ENCODE measurements around the gene ASB7. TPM values are rescaled to one million over a fixed set of nuclear protein-coding genes. Genes with fewer than 3 reads are reported as not detected.

The ASB7 gene
- polyA plus RNA-seq, 2 donors: 1.9 to 3.5 TPM

GRCh38 chr15:100638177-100638730, 35.9 kb downstream of the ASB7 start:
- Histone ChIP-seq H3K27me3 (ENCODE audit: control insufficient read depth in 1 of 2, insufficient read depth in 2 of 2, low read length in 2 of 2) (no peaks in the 10 kb centered on the region), H3K36me3 (ENCODE audit: control insufficient read depth in 2 of 2, insufficient read depth in 2 of 2, low read length in 1 of 2) (no peaks in the 10 kb centered on the region), H3K4me3 (ENCODE audit: low read depth in 1 of 2, low read length in 2 of 2) (no peak overlapping the region), H3K4me1 (ENCODE audit: control insufficient read depth in 2 of 2, insufficient read depth in 2 of 2, low read length in 1 of 2) (peaks cover 0 to 4% of the 10 kb centered on the region in 2 donors), H3K27ac (ENCODE audit: low read depth in 2 of 2, low read length in 1 of 2) (no peak overlapping the region), H3K9me3 (ENCODE audit: control insufficient read depth in 2 of 2, insufficient read depth in 1 of 2, low read depth in 1 of 2, low read length in 1 of 2) (no peaks in the 10 kb centered on the region)
- WGBS, 2 donors: 86 to 96% methylated on average over 11 of the region's 11 CpGs

DNA sequence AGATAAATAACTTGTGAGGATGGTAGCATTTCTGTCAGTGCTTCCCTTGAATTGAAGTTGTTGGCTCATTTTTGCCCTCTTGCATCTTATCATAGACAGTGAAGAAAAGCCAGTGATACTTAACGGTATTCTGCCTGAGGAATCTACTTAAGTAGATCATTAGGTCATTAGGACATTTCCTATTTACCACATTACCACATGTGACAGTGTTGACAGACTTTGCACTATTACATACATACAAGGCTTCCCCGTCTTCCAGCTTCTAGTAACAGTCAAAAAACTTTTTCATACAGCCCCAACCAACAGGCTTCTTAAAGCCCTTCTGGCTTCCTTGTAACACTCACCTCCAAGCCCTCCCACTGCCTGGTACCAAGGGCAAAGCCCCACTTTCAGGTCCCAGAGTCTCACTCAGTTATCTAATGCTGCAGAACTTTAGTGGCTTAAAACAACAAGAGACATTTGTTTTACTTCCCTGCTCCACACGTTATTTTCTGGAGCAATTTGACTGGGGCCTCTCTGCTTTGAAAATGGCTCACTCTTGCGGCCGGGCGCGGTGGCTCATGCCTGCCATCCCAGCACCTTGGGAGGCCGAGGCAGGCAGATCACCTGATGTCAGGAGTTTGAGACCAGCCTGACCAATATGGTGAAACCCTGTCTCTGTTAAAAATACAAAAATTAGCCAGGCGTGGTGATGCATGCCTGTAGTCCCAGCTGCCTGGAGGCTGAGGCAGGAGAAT, 40.0 kb downstream of the ASB7 start:
- Histone ChIP-seq H3K9me3 (ENCODE audit: control insufficient read depth in 2 of 2, insufficient read depth in 1 of 2, low read depth in 1 of 2, low read length in 1 of 2) (no peaks in the 10 kb centered on the region), H3K4me1 (ENCODE audit: control insufficient read depth in 2 of 2, insufficient read depth in 2 of 2, low read length in 1 of 2) (no peaks in the 10 kb centered on the region), H3K4me3 (ENCODE audit: low read depth in 1 of 2, low read length in 2 of 2) (no peak overlapping the region), H3K27ac (ENCODE audit: low read depth in 2 of 2, low read length in 1 of 2) (no peak overlapping the region), H3K36me3 (ENCODE audit: control insufficient read depth in 2 of 2, insufficient read depth in 2 of 2, low read length in 1 of 2) (no peaks in the 10 kb centered on the region), H3K27me3 (ENCODE audit: control insufficient read depth in 1 of 2, insufficient read depth in 2 of 2, low read length in 2 of 2) (no peaks in the 10 kb centered on the region)
- WGBS, 2 donors: 86 to 88% methylated on average over 9 of the region's 9 CpGs

DNA sequence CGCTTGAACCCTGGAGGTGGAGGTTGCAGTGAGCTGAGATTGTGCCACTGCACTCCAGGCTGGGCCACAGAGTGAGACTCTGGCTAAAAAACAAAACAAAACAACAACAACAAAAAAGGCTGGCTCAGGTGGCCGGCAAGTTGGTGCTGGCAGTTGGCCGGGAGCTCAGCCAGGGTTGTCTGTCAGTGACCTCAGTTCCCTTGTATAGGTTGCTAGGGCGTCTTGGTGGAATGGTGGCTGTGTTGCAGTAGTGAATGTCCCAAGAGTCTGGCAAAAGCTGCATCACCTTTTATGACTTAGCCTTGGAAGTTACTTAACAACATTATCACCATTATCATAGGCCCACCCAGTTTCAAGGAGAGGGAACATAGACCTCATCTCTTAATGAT, 40.6 kb downstream of the ASB7 start:
- no peaks in the 10 kb centered on the region for H3K27me3 ChIP-seq (ENCODE audit: control insufficient read depth in 1 of 2, insufficient read depth in 2 of 2, low read length in 2 of 2)
- 79 to 96% methylated on average over 4 of the region's 4 CpGs for WGBS, 2 donors
- H3K27ac ChIP-seq (ENCODE audit: low read depth in 2 of 2, low read length in 1 of 2): no peak overlapping the region
- H3K9me3 ChIP-seq (ENCODE audit: control insufficient read depth in 2 of 2, insufficient read depth in 1 of 2, low read depth in 1 of 2, low read length in 1 of 2): no peaks in the 10 kb centered on the region
- no peaks in the 10 kb centered on the region for H3K36me3 ChIP-seq (ENCODE audit: control insufficient read depth in 2 of 2, insufficient read depth in 2 of 2, low read length in 1 of 2)
- H3K4me3 ChIP-seq (ENCODE audit: low read depth in 1 of 2, low read length in 2 of 2): no peak overlapping the region
- H3K4me1 ChIP-seq (ENCODE audit: control insufficient read depth in 2 of 2, insufficient read depth in 2 of 2, low read length in 1 of 2): no peaks in the 10 kb centered on the region

DNA sequence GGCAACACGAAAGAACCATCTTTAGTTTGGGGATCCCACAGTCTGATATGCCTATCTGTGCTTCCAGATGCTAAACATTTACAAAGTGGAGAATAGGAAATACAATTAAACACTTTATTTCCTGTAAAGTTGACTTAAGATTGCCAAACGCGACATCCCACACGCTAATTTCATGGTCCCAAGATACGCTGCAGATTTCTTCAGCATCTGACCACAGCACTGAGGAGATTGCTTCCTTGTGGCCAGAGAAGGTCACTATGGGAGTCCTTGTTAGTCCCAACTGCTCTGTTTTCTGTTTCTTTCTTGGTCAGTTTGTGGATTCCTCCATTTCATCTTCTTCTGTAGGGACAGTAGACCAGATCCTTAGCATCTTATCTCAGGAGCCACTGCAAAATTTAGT, 43.3 kb downstream of the ASB7 start:
- no peak overlapping the region for H3K4me3 ChIP-seq (ENCODE audit: low read depth in 1 of 2, low read length in 2 of 2)
- H3K27ac ChIP-seq (ENCODE audit: low read depth in 2 of 2, low read length in 1 of 2): no peak overlapping the region
- WGBS, 2 donors: 87 to 95% methylated on average over 5 of the region's 5 CpGs
- H3K4me1 ChIP-seq (ENCODE audit: control insufficient read depth in 2 of 2, insufficient read depth in 2 of 2, low read length in 1 of 2): no peaks in the 10 kb centered on the region
- H3K36me3 ChIP-seq (ENCODE audit: control insufficient read depth in 2 of 2, insufficient read depth in 2 of 2, low read length in 1 of 2): no peaks in the 10 kb centered on the region
- H3K9me3 ChIP-seq (ENCODE audit: control insufficient read depth in 2 of 2, insufficient read depth in 1 of 2, low read depth in 1 of 2, low read length in 1 of 2): no peaks in the 10 kb centered on the region
- no peaks in the 10 kb centered on the region for H3K27me3 ChIP-seq (ENCODE audit: control insufficient read depth in 1 of 2, insufficient read depth in 2 of 2, low read length in 2 of 2)

GRCh38 chr15:100648951-100649350, 46.6 kb downstream of the ASB7 start:
- H3K4me1 ChIP-seq (ENCODE audit: control insufficient read depth in 2 of 2, insufficient read depth in 2 of 2, low read length in 1 of 2): no peaks in the 10 kb centered on the region
- no peaks in the 10 kb centered on the region for H3K27me3 ChIP-seq (ENCODE audit: control insufficient read depth in 1 of 2, insufficient read depth in 2 of 2, low read length in 2 of 2)
- no peak overlapping the region for H3K27ac ChIP-seq (ENCODE audit: low read depth in 2 of 2, low read length in 1 of 2)
- no peak overlapping the region for H3K4me3 ChIP-seq (ENCODE audit: low read depth in 1 of 2, low read length in 2 of 2)
- 90% methylated on average over 8 of the region's 8 CpGs for WGBS, 2 donors
- H3K9me3 ChIP-seq (ENCODE audit: control insufficient read depth in 2 of 2, insufficient read depth in 1 of 2, low read depth in 1 of 2, low read length in 1 of 2): no peaks in the 10 kb centered on the region
- peaks cover 0 to 5% of the 10 kb centered on the region in 2 donors for H3K36me3 ChIP-seq (ENCODE audit: control insufficient read depth in 2 of 2, insufficient read depth in 2 of 2, low read length in 1 of 2)

DNA sequence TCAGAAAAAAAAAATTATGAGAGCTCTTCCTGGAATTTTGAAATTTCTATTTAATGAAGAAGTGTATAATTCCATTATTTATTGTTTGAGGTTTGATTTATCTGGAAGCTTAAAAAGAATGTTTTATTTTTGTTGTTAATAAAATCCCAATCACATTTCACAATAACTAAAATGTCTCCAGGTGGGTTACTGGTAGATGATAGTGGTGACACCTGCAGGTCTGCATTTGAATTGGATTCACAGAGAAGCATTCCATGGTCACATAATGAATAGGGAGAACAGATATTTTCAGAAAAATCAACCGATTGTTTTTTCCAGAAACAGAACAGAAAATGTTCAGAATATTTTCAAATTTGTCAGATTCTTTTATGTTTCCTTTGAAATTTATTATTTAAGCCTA, 48.3 kb downstream of the ASB7 start:
- Histone ChIP-seq H3K27ac (ENCODE audit: low read depth in 2 of 2, low read length in 1 of 2) (no peak overlapping the region), H3K9me3 (ENCODE audit: control insufficient read depth in 2 of 2, insufficient read depth in 1 of 2, low read depth in 1 of 2, low read length in 1 of 2) (no peaks in the 10 kb centered on the region), H3K4me1 (ENCODE audit: control insufficient read depth in 2 of 2, insufficient read depth in 2 of 2, low read length in 1 of 2) (no peaks in the 10 kb centered on the region), H3K4me3 (ENCODE audit: low read depth in 1 of 2, low read length in 2 of 2) (no peak overlapping the region), H3K27me3 (ENCODE audit: control insufficient read depth in 1 of 2, insufficient read depth in 2 of 2, low read length in 2 of 2) (no peaks in the 10 kb centered on the region), H3K36me3 (ENCODE audit: control insufficient read depth in 2 of 2, insufficient read depth in 2 of 2, low read length in 1 of 2) (peaks cover 0 to 5% of the 10 kb centered on the region in 2 donors)
- 64 to 79% methylated on average over 1 of the region's 1 CpG for WGBS, 2 donors

- WGBS, 2 donors: 76 to 84% methylated on average over 5 of the region's 5 CpGs
- no peaks in the 10 kb centered on the region for H3K4me1 ChIP-seq (ENCODE audit: control insufficient read depth in 2 of 2, insufficient read depth in 2 of 2, low read length in 1 of 2)
- H3K27ac ChIP-seq (ENCODE audit: low read depth in 2 of 2, low read length in 1 of 2): no peak overlapping the region
- H3K27me3 ChIP-seq (ENCODE audit: control insufficient read depth in 1 of 2, insufficient read depth in 2 of 2, low read length in 2 of 2): no peaks in the 10 kb centered on the region
- H3K9me3 ChIP-seq (ENCODE audit: control insufficient read depth in 2 of 2, insufficient read depth in 1 of 2, low read depth in 1 of 2, low read length in 1 of 2): no peaks in the 10 kb centered on the region
- H3K36me3 ChIP-seq (ENCODE audit: control insufficient read depth in 2 of 2, insufficient read depth in 2 of 2, low read length in 1 of 2): peaks cover 0 to 5% of the 10 kb centered on the region in 2 donors
- H3K4me3 ChIP-seq (ENCODE audit: low read depth in 1 of 2, low read length in 2 of 2): no peak overlapping the region
Measured at GRCh38 chr15:100651253-100651652, 48.9 kb downstream of the ASB7 start.

- H3K4me3 ChIP-seq (ENCODE audit: low read depth in 1 of 2, low read length in 2 of 2): no peak overlapping the region
Measured at GRCh38 chr15:100652116-100652515, 49.7 kb downstream of the ASB7 start.

DNA sequence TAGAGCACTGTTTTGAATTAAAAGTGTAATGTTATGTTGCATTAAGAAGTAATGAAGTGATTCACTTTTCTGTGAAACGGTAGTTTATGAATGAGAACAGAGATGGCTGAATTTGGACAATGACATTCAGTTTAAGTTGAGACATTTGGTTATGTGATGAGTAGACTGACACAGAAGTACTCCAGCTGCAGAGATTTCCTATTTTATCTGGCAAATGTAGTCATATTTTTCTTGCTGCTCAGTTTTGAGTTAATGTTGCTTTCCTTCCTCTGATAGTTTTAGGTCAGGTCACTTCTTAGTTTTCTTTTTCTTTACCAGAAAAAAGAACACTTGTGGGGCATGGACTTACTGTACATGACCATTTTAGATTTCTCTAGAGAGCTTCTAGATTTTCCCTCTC, 51.2 kb downstream of the ASB7 start:
- WGBS, 2 donors: 67 to 71% methylated on average over 1 of the region's 1 CpG
- Histone ChIP-seq H3K4me3 (ENCODE audit: low read depth in 1 of 2, low read length in 2 of 2) (no peak overlapping the region), H3K27ac (ENCODE audit: low read depth in 2 of 2, low read length in 1 of 2) (no peak overlapping the region), H3K4me1 (ENCODE audit: control insufficient read depth in 2 of 2, insufficient read depth in 2 of 2, low read length in 1 of 2) (no peaks in the 10 kb centered on the region), H3K36me3 (ENCODE audit: control insufficient read depth in 2 of 2, insufficient read depth in 2 of 2, low read length in 1 of 2) (peaks cover 0 to 5% of the 10 kb centered on the region in 2 donors), H3K27me3 (ENCODE audit: control insufficient read depth in 1 of 2, insufficient read depth in 2 of 2, low read length in 2 of 2) (no peaks in the 10 kb centered on the region), H3K9me3 (ENCODE audit: control insufficient read depth in 2 of 2, insufficient read depth in 1 of 2, low read depth in 1 of 2, low read length in 1 of 2) (no peaks in the 10 kb centered on the region)

More at GRCh38 chr15:100652116-100652515, 49.7 kb downstream of the ASB7 start:
- Histone ChIP-seq H3K9me3 (ENCODE audit: control insufficient read depth in 2 of 2, insufficient read depth in 1 of 2, low read depth in 1 of 2, low read length in 1 of 2) (no peaks in the 10 kb centered on the region), H3K4me1 (ENCODE audit: control insufficient read depth in 2 of 2, insufficient read depth in 2 of 2, low read length in 1 of 2) (no peaks in the 10 kb centered on the region), H3K27ac (ENCODE audit: low read depth in 2 of 2, low read length in 1 of 2) (no peak overlapping the region), H3K27me3 (ENCODE audit: control insufficient read depth in 1 of 2, insufficient read depth in 2 of 2, low read length in 2 of 2) (no peaks in the 10 kb centered on the region), H3K36me3 (ENCODE audit: control insufficient read depth in 2 of 2, insufficient read depth in 2 of 2, low read length in 1 of 2) (peaks cover 0 to 5% of the 10 kb centered on the region in 2 donors)
- 81 to 85% methylated on average over 2 of the region's 2 CpGs for WGBS, 2 donors

DNA sequence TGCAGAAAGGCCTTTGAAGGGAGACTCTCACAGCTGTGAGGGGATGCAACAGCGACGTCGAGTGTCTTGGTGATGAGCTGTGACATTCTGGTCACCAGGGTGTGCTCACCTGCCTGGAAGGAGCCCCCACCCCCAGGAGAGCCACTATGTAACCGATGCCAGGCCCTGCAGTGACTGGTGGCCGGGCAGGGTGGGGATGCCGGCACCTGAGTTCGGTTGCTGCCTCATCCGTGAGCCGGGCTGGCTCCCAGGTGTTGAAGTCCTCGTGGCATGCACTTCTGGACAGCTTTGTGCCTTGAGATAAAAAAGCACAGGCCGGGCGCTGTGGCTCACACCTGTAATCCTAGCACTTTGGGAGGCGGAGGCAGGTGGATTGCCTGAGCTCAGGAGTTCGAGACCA, 56.5 kb downstream of the ASB7 start:
- H3K4me1 ChIP-seq (ENCODE audit: control insufficient read depth in 2 of 2, insufficient read depth in 2 of 2, low read length in 1 of 2): no peaks in the 10 kb centered on the region
- H3K36me3 ChIP-seq (ENCODE audit: control insufficient read depth in 2 of 2, insufficient read depth in 2 of 2, low read length in 1 of 2): no peaks in the 10 kb centered on the region
- H3K27ac ChIP-seq (ENCODE audit: low read depth in 2 of 2, low read length in 1 of 2): no peak overlapping the region
- H3K4me3 ChIP-seq (ENCODE audit: low read depth in 1 of 2, low read length in 2 of 2): no peak overlapping the region
- WGBS, 2 donors: 85 to 91% methylated on average over 14 of the region's 14 CpGs
- H3K27me3 ChIP-seq (ENCODE audit: control insufficient read depth in 1 of 2, insufficient read depth in 2 of 2, low read length in 2 of 2): no peaks in the 10 kb centered on the region
- no peaks in the 10 kb centered on the region for H3K9me3 ChIP-seq (ENCODE audit: control insufficient read depth in 2 of 2, insufficient read depth in 1 of 2, low read depth in 1 of 2, low read length in 1 of 2)
